Left lung (tissue), 10 donors: ENCODE data around the gene ARHGAP19. TPM values are rescaled to one million over a fixed set of nuclear protein-coding genes. Genes with fewer than 3 reads are reported as not detected.
A peak's percentile ranks its signal among the peaks of the same experiment; 100 is the strongest.

Experiments
- ATAC-seq: fragments of 200-7000 bp; cut with Tn5 transposase; one replicate; pipeline ENCODE4 v1.9.1; 2020; ENCODE audit warnings: moderate library complexity
- DNase-seq, 4 donors: peaks; one replicate each; pipeline ENCODE4 v3.0.0-alpha.2; 2013 to 2020
- H3K27ac ChIP-seq, 2 donors: fragments of 200-600 bp; sonication (generic) in 1 of 2; one replicate each; pipeline versions ENCODE4 v1.5.0 to v1.8.0; 2020 to 2021
- H3K27me3 ChIP-seq, 2 donors: fragments of 200-600 bp; sonication (generic) in 1 of 2; one replicate each; pipeline versions ENCODE4 v1.5.0 to v1.8.0; 2020 to 2021
- H3K36me3 ChIP-seq, 2 donors: fragments of 200-600 bp; sonication (generic) in 1 of 2; one replicate each; pipeline versions ENCODE4 v1.5.0 to v1.8.0; 2020 to 2021
- H3K4me1 ChIP-seq, 2 donors: fragments of 200-600 bp; one replicate each; pipeline ENCODE4 v1.8.0; 2021
- H3K4me3 ChIP-seq, 2 donors: fragments of 200-600 bp; sonication (generic) in 1 of 2; one replicate each; pipeline versions ENCODE4 v1.5.0 to v1.8.0; 2020 to 2021; ENCODE audit warnings: mild to moderate bottlenecking in 1 of 2
- H3K9me3 ChIP-seq, 2 donors: fragments of 200-600 bp; sonication (generic) in 1 of 2; one replicate each; pipeline versions ENCODE4 v1.5.0 to v1.8.0; 2020 to 2021
- intact Hi-C, 2 donors: fragments of 100-400 bp; cut with DNase I; formaldehyde crosslinking; loops; one replicate each; pipeline versions ENCODE4 v1.11.2 to v1.14.2; 2022
- polyA plus RNA-seq, 6 donors: library from polyadenylated mRNA; unstranded; fragments of 120-200 nt; gene quantifications; one replicate each; pipeline ENCODE4 v1.2.1, GENCODE V29; 2013; ENCODE audit not compliant: insufficient read length in 6 of 6
- total RNA-seq, 2 donors: library from RNA; stranded (reverse); fragmentation: NEBNext Ultra II Directional; extraction: Animal tissue kit (Norgen Biotek cat#: 25700); gene quantifications; one replicate each; pipeline ENCODE4 v1.2.1, GENCODE V29; 2021
- TF ChIP-seq, protein P1 (sequence below), 2 donors: fragments of 200-600 bp; sonication (generic) in 1 of 2; IDR thresholded peaks; one replicate each; pipeline versions ENCODE4 v1.5.0 to v1.8.0; 2021; ENCODE audit warnings: antibody characterized with exemption in 2 of 2
- donor health status: DM: no; HTN: yes; CAD: no.
- donor health status: DM: no; HTN: no; CAD: no.

The ARHGAP19 gene
- total and polyA plus RNA-seq, 8 donors = 9.8 to 30.7 (median 25.9) TPM

DNA sequence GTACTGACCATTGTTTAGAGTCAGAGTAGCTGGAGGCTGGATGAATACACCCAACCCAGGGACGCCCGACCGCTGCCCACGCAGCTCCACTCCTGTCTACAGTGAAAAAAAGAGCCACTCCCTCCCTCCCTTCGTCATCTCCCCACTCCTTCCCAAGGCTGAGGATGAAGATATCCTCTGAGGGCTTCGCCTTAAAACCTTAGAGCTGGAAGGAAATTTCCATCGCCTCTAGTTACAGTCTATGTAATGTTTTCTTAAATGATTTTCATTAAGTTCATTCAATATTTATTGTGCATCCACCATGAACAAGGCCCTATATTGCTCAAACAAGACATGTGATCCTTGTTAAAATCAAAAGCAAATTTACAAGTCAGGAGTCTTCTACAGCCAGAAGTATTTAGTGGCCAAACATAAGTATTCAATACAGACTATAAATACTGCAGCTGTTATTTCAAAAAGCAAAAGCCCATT, 95.4 kb downstream of the ARHGAP19 start:
- DNase-seq (no peak), ATAC-seq (no peak)
- no peaks in the 10 kb centered on the region for H3K36me3 ChIP-seq
- no peaks in the 10 kb centered on the region for H3K9me3 ChIP-seq
- peaks cover 0 to 10% of the 10 kb centered on the region in 2 donors for H3K4me1 ChIP-seq
- H3K27me3 ChIP-seq = peaks cover 0 to 78% of the 10 kb centered on the region in 2 donors
- intact Hi-C loops = no loop called here
- TF ChIP-seq, protein P1, sequence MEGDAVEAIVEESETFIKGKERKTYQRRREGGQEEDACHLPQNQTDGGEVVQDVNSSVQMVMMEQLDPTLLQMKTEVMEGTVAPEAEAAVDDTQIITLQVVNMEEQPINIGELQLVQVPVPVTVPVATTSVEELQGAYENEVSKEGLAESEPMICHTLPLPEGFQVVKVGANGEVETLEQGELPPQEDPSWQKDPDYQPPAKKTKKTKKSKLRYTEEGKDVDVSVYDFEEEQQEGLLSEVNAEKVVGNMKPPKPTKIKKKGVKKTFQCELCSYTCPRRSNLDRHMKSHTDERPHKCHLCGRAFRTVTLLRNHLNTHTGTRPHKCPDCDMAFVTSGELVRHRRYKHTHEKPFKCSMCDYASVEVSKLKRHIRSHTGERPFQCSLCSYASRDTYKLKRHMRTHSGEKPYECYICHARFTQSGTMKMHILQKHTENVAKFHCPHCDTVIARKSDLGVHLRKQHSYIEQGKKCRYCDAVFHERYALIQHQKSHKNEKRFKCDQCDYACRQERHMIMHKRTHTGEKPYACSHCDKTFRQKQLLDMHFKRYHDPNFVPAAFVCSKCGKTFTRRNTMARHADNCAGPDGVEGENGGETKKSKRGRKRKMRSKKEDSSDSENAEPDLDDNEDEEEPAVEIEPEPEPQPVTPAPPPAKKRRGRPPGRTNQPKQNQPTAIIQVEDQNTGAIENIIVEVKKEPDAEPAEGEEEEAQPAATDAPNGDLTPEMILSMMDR (IDR thresholded peaks at IDR 0.05) = no peak
- no peak overlapping the region for H3K27ac ChIP-seq
- no peak overlapping the region for H3K4me3 ChIP-seq

DNA sequence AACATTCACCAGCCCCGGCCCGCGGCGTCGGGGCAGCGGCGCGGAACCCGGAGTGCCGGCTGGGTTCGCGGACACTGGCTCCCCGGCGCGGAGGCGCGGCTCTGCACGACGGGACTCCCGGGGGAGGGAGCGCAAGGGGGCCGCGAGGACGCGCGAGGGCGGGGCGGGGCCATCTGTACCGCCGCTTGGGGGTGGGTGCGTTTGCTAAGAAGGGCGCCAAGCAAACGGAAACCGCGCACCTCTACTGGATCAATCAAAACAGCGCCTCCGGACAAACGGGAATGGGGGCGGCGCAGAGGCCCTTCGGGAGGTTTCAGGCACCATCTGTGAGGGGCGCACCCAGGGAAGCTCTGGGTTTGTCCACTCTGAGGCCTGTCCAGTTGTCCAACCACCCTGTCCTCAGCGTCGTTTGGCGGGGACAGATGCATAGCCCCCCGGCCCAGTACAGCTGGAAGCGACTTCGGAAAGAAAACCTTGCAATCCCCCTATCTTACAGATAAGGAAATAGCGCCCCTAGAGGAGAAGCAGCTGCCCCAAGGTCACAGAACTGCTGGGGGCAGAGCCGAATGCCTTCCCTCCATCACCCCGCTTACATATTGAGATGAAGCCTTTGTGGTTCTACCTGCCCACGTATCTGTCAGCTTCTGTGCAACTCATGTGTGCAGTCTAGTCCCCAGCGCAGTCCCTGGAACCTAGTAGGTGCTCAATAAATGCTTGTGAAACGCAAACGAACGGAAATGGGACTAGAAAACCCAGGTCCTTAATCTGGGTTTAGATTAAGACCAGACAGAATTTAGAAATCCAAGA, 96.0 kb downstream of the ARHGAP19 start:
- TF ChIP-seq, protein P1 (IDR thresholded peaks at IDR 0.05) = peak; percentile 66 to 68
- H3K36me3 ChIP-seq = no peaks in the 10 kb centered on the region
- H3K4me1 ChIP-seq = peaks cover 0 to 10% of the 10 kb centered on the region in 2 donors
- DNase-seq = peak in 3 of 4 donors; percentile 40 to 59 (median 54)
- peak; percentile 92 for ATAC-seq
- no peaks in the 10 kb centered on the region for H3K9me3 ChIP-seq
- intact Hi-C loops = no loop called here
- H3K27ac ChIP-seq = no peak overlapping the region
- peak overlapping the region; percentile 37 to 40 for H3K4me3 ChIP-seq
- H3K27me3 ChIP-seq = peaks cover 0 to 82% of the 10 kb centered on the region in 2 donors

DNA sequence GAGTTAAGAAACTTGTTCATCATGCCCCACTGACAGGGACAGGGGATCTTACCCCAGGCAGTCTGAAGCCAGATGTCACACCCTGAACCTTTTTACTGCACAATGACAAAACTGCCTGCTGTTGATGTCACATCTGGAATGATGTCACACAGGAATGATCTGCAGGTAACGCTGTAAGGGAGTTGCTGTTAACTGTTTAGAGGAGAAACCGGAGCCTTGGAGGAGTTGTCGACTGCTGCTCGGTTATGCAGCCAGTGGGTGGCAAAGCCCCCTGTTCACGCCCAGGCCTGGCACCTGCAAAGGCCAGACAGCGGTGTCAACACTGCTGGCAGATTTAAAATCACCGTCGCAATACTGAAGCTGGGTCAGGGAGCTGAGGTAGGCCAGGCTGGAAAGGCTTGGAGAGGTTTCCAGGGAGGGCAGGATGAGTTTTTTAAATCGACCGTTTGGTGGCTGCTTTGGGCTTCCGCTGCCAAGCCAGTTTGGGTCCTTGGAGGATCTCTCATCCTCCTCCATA, 96.7 kb downstream of the ARHGAP19 start:
- DNase-seq = no peak
- no peaks in the 10 kb centered on the region for H3K9me3 ChIP-seq
- peak overlapping the region; percentile 37 to 40 for H3K4me3 ChIP-seq
- no peak overlapping the region for H3K27ac ChIP-seq
- no peaks in the 10 kb centered on the region for H3K36me3 ChIP-seq
- no peak for ATAC-seq
- intact Hi-C loops = no loop called here
- TF ChIP-seq, protein P1 (IDR thresholded peaks at IDR 0.05) = no peak
- H3K27me3 ChIP-seq = peaks cover 0 to 80% of the 10 kb centered on the region in 2 donors
- H3K4me1 ChIP-seq = peaks cover 0 to 10% of the 10 kb centered on the region in 2 donors

DNA sequence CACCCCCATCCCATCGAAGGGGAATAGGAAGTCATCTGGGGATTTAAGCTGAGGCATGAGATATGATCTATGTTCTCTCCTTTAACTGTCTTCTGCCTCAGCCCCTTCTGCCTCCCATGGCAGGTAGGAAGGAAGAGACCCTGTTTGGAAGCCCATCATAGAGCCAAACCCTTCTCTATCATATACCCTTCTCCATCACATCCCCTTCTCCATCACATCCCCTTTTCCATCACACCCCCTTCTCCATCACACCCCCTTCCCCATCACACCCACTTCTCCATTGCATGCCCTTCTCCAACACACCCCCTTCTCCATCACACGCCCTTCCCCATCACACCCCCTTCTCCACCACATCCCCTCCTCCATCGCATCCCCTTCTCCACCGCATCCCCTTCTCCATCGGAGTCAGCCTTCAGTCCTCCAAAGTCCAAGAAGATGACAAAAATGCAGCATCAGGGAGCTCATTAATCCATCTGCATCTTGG, 99.4 kb downstream of the ARHGAP19 start:
- no peak for DNase-seq
- intact Hi-C loops = no loop called here
- H3K27ac ChIP-seq = no peak overlapping the region
- ATAC-seq = no peak
- H3K9me3 ChIP-seq = no peaks in the 10 kb centered on the region
- H3K27me3 ChIP-seq = peaks cover 0 to 75% of the 10 kb centered on the region in 2 donors
- no peak overlapping the region for H3K4me3 ChIP-seq
- peaks cover 0 to 10% of the 10 kb centered on the region in 2 donors for H3K4me1 ChIP-seq
- H3K36me3 ChIP-seq = no peaks in the 10 kb centered on the region
- TF ChIP-seq, protein P1 (IDR thresholded peaks at IDR 0.05) = no peak

DNA sequence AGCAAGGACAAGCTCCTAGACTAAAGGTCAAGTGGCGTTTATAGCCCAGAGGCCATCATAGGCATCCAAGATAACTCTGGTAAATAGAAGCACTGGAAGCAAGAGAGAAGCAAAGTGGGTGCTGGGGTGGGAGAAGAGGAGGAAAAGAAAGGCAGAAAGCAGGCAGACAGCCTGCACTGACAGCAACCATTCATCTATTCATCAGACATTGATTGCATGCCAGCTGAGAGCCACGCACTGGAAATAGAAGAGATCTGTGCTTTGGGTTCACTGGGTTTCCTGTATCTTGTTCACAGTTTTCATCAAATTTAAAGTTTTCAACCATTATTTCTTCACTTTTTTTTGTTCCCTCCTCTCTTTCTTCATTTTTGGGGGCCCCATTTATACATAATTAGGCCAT, 102.0 kb downstream of the ARHGAP19 start:
- no peak for ATAC-seq
- Histone ChIP-seq H3K4me3 (no peak overlapping the region), H3K36me3 (no peaks in the 10 kb centered on the region), H3K27ac (no peak overlapping the region), H3K9me3 (no peaks in the 10 kb centered on the region), H3K27me3 (peaks cover 6 to 76% of the 10 kb centered on the region in 2 donors), H3K4me1 (peaks cover 0 to 7% of the 10 kb centered on the region in 2 donors)
- no peak for DNase-seq
- TF ChIP-seq, protein P1 (IDR thresholded peaks at IDR 0.05) = no peak
- intact Hi-C loops = no loop called here
